ENCODE measurements around the gene DDX17.

DNA sequence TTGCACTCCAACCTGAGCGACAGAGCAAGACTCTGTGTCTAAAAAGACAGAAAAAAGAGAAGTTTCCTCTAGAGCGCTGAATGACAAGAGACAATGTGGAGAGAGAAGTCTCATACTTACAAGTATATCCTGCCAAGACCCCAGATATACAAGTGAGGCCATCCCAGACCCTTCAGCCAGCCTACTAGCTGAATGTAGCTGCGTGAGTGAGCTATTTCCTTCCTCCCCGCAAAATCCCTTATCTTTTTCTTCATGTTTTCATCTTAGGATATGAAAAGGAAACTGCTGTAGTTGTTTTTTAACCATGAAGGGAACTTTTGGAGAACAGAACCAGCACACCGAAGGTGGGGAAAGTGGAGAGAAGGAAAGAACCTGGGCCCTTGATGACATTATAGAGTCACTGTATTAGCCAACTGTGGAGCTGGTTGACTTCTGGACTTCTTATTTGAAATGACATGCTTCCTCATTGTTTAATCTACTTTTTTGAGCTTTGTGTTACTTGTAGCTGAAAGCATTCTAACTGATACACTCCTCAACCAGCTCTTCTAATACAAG, 4.4 kb upstream of the DDX17 start:
- TF ChIP-seq, protein P1, sequence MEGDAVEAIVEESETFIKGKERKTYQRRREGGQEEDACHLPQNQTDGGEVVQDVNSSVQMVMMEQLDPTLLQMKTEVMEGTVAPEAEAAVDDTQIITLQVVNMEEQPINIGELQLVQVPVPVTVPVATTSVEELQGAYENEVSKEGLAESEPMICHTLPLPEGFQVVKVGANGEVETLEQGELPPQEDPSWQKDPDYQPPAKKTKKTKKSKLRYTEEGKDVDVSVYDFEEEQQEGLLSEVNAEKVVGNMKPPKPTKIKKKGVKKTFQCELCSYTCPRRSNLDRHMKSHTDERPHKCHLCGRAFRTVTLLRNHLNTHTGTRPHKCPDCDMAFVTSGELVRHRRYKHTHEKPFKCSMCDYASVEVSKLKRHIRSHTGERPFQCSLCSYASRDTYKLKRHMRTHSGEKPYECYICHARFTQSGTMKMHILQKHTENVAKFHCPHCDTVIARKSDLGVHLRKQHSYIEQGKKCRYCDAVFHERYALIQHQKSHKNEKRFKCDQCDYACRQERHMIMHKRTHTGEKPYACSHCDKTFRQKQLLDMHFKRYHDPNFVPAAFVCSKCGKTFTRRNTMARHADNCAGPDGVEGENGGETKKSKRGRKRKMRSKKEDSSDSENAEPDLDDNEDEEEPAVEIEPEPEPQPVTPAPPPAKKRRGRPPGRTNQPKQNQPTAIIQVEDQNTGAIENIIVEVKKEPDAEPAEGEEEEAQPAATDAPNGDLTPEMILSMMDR (IDR thresholded peaks at IDR 0.05) = no peak
- TF ChIP-seq POLR2A (IDR thresholded peaks at IDR 0.05) = no peak
- no peak for TF ChIP-seq EP300 (IDR thresholded peaks at IDR 0.05)
